Effector memory CD8-positive, alpha-beta T cell (primary cell): ENCODE results near the gene BEGAIN.

ENCODE experiments used
- ATAC-seq: fragments of 150-1000 bp; cut with Tn5 transposase; replicated peaks from 2 replicates; pipeline ENCODE4 v1.10.0; 2021; ENCODE audit warnings: mild to moderate bottlenecking, moderate library complexity
- DNase-seq, 3 experiments: peaks; one replicate each; pipeline ENCODE4 v3.0.0; 2021
- H3K27ac Mint-ChIP-seq, 2 donors: one replicate each; pipeline ENCODE4 v1.8.0; 2022; ENCODE audit warnings: mild to moderate bottlenecking in 2 of 2, mixed read lengths in 2 of 2, moderate library complexity in 2 of 2
- H3K27me3 Mint-ChIP-seq, 2 donors: one replicate each; pipeline ENCODE4 v1.8.0; 2022; ENCODE audit warnings: mixed read lengths in 2 of 2
- H3K36me3 Mint-ChIP-seq: one replicate; pipeline ENCODE4 v1.8.0; 2022; ENCODE audit warnings: mild to moderate bottlenecking, moderate library complexity, mixed read lengths; ENCODE audit not compliant: insufficient read depth
- H3K4me1 Mint-ChIP-seq, 2 donors: one replicate each; pipeline ENCODE4 v1.8.0; 2022; ENCODE audit warnings: low read depth in 2 of 2, mixed read lengths in 2 of 2
- H3K4me3 Mint-ChIP-seq, 2 donors: one replicate each; pipeline ENCODE4 v1.8.0; 2022; ENCODE audit warnings: mild to moderate bottlenecking in 2 of 2, mixed read lengths in 2 of 2, moderate library complexity in 2 of 2
- H3K9me3 Mint-ChIP-seq, 2 donors: one replicate each; pipeline ENCODE4 v1.8.0; 2022; ENCODE audit warnings: mixed read lengths in 2 of 2

The BEGAIN gene

GRCh38 chr14:100609941-100610391, 22.7 kb upstream of the BEGAIN start:
- H3K36me3 Mint-ChIP-seq, result peaks cover 4% of the 10 kb centered on the region
- H3K4me1 Mint-ChIP-seq, result peaks cover 2 to 3% of the 10 kb centered on the region in 2 donors
- no peak overlapping the region for H3K4me3 Mint-ChIP-seq
- no peak for ATAC-seq
- no peaks in the 10 kb centered on the region for H3K9me3 Mint-ChIP-seq
- H3K27ac Mint-ChIP-seq, result no peak overlapping the region
- DNase-seq, result no peak
- peaks cover 15 to 42% of the 10 kb centered on the region in 2 donors for H3K27me3 Mint-ChIP-seq

- peaks cover 15 to 42% of the 10 kb centered on the region in 2 donors for H3K27me3 Mint-ChIP-seq
- H3K4me3 Mint-ChIP-seq, result no peak overlapping the region
- H3K36me3 Mint-ChIP-seq, result peaks cover 4% of the 10 kb centered on the region
- peaks cover 2 to 3% of the 10 kb centered on the region in 2 donors for H3K4me1 Mint-ChIP-seq
- no peaks in the 10 kb centered on the region for H3K9me3 Mint-ChIP-seq
- H3K27ac Mint-ChIP-seq, result no peak overlapping the region
- ATAC-seq (no peak), DNase-seq (no peak)
Observed at GRCh38 chr14:100609331-100609870, 22.2 kb upstream of the BEGAIN start.

DNA sequence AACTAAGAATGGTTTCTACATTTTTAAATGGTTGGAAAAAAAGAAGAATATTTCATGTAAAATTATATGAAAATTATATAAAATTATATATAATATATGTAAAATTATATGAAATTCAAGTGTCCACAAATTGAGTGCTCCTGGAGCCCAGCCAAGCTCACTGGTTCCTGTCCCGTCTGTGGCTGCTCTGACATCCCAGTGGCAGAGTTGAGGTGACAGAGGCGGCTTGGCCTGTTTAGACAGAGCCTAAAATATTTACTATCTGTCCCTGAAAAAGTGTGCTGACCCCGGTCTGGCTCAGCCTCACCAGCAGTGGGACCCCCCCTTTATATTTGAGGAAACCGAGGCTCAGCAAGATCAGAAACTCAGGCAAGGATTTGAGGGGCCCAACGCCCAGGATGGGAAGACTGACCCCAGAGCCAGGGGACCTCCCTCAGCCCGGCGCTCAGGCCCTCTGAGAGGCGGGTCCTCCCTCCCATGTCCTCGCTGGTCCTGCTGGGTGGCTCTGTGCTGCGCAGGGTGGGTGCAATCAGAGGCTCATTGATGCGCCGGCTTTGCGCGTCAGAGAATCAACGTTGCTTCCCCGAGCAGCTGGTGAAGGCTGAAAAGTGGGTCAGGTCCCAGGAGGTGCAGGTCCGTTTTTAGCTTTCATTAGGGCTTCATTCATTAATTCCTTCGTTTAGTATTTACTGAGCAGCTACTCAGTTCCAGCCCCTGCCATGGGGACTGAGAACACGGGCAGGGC, 21.5 kb upstream of the BEGAIN start:
- H3K9me3 Mint-ChIP-seq, result no peaks in the 10 kb centered on the region
- no peak for ATAC-seq
- peaks cover 4% of the 10 kb centered on the region for H3K36me3 Mint-ChIP-seq
- H3K4me1 Mint-ChIP-seq, result peaks cover 2 to 3% of the 10 kb centered on the region in 2 donors
- no peak overlapping the region for H3K4me3 Mint-ChIP-seq
- peaks cover 15 to 49% of the 10 kb centered on the region in 2 donors for H3K27me3 Mint-ChIP-seq
- no peak overlapping the region for H3K27ac Mint-ChIP-seq
- no peak for DNase-seq

DNA sequence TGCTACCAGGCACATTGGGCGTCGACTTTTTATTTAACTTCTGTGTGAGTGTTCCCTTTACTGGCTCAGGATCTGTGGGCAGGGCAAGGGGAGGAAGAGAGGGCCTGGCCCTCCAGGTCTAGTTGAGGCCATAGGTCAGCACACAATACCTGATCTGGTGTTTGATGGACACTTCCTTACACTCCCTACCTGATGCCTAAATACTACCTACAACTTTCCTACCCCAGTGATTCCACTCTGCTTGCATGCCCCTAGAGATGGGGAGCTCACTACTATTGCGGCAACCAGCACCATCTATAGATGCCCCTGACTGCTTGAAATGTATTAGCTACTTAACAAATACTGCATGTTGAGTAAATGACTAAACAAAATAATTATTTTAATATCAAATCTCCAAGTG, 20.8 kb upstream of the BEGAIN start:
- Mint-ChIP-seq H3K27me3 (peaks cover 15 to 56% of the 10 kb centered on the region in 2 donors), H3K4me3 (no peak overlapping the region), H3K27ac (no peak overlapping the region)

GRCh38 chr14:100607611-100607956, 20.4 kb upstream of the BEGAIN start:
- Mint-ChIP-seq H3K27ac (no peak overlapping the region), H3K36me3 (peaks cover 4% of the 10 kb centered on the region), H3K4me3 (no peak overlapping the region), H3K27me3 (peaks cover 19 to 61% of the 10 kb centered on the region in 2 donors), H3K4me1 (peaks cover 3 to 5% of the 10 kb centered on the region in 2 donors), H3K9me3 (peaks cover 0 to 4% of the 10 kb centered on the region in 2 donors)
- DNase-seq (no peak), ATAC-seq (no peak)

More for the DNA sequence above, 20.8 kb upstream of the BEGAIN start:
- ATAC-seq, result no peak
- H3K36me3 Mint-ChIP-seq, result peaks cover 4% of the 10 kb centered on the region
- no peak for DNase-seq
- no peaks in the 10 kb centered on the region for H3K9me3 Mint-ChIP-seq
- H3K4me1 Mint-ChIP-seq, result peaks cover 3 to 5% of the 10 kb centered on the region in 2 donors

- H3K9me3 Mint-ChIP-seq, result peaks cover 2 to 10% of the 10 kb centered on the region in 2 donors
- DNase-seq (no peak), ATAC-seq (no peak)
- H3K27me3 Mint-ChIP-seq, result peaks cover 25 to 67% of the 10 kb centered on the region in 2 donors
- no peak overlapping the region for H3K4me3 Mint-ChIP-seq
- peaks cover 4% of the 10 kb centered on the region for H3K36me3 Mint-ChIP-seq
- no peak overlapping the region for H3K27ac Mint-ChIP-seq
- peaks cover 3 to 5% of the 10 kb centered on the region in 2 donors for H3K4me1 Mint-ChIP-seq
Observed at GRCh38 chr14:100606687-100607610, 19.7 kb upstream of the BEGAIN start.

DNA sequence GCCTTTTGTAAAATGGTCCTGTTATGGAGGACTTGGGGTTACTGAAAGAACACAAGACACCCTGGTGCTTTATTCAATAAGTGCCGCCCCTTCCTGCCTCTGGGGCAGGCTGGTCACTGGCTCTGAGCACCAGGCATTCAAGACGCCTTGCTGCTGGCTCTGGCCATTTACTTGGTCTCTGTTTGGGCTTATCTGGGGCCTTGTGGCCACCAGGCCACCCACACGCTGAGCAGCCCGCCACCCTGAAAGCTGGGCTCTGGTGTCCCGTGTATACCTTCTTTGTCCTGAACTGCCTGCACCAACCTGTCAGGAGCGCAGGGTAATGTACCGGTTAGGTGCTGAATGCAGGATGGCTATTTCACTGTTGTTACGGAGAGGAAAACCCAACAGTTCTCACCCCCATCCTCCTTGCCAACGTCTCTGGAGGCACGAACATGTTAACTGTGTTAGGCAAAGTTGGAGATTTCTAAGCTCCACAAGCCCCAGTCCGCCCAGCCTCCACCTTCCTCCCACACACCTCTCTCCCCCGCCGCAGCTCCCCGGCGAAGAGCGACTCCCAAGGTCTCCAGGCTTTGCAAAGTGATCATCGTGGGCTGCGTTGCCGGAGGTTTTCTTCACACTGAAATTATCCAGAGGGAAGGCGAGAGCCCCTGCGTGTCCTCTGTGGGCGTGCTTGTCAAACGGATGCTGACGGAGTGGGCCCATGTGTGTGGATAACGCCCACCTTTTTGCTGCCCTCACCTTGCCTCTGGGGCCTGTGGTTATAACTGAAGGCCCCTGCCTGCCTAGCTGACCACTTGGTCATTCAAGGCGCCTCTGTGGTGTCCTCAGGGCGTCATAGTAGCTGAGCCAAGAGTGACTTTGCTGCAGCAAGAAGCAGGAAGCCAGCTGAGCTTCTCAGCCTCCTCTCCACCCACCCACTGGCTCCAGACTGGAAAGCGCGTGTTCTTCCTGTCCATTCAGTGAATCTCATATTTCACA, 18.8 kb upstream of the BEGAIN start:
- no peak overlapping the region for H3K4me3 Mint-ChIP-seq
- peaks cover 7 to 19% of the 10 kb centered on the region in 2 donors for H3K9me3 Mint-ChIP-seq
- H3K27me3 Mint-ChIP-seq, result peaks cover 31 to 69% of the 10 kb centered on the region in 2 donors
- H3K36me3 Mint-ChIP-seq, result peaks cover 4% of the 10 kb centered on the region
- no peak for ATAC-seq
- DNase-seq, result no peak
- no peak overlapping the region for H3K27ac Mint-ChIP-seq
- H3K4me1 Mint-ChIP-seq, result peaks cover 3 to 5% of the 10 kb centered on the region in 2 donors

DNA sequence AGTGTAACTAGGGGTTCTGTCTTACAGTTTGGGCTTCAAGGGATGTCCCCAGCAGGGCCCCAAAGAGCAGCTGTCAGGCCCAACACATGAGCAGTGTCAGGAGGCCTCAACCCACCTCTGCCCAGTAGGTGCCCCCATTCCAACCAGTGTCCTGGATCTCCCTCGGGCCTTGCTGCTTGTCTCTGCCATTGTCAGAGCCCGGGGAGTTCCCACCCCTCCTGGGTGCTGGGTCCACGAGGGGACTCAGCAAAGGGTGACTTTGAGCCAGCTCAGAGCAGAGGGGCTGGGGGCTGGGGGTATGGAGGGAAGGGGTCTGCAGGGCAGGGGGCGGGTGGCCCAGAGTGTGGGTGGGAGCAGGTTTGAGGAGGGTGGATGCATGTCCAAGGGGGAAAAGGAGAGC, 18.0 kb upstream of the BEGAIN start:
- H3K27ac Mint-ChIP-seq, result no peak overlapping the region
- DNase-seq, result no peak
- peaks cover 34 to 63% of the 10 kb centered on the region in 2 donors for H3K27me3 Mint-ChIP-seq
- H3K4me3 Mint-ChIP-seq, result no peak overlapping the region
- ATAC-seq, result no peak
- H3K36me3 Mint-ChIP-seq, result peaks cover 4% of the 10 kb centered on the region
- peaks cover 3 to 5% of the 10 kb centered on the region in 2 donors for H3K4me1 Mint-ChIP-seq
- peaks cover 8 to 22% of the 10 kb centered on the region in 2 donors for H3K9me3 Mint-ChIP-seq

- peaks cover 39 to 58% of the 10 kb centered on the region in 2 donors for H3K27me3 Mint-ChIP-seq
- H3K27ac Mint-ChIP-seq, result no peak overlapping the region
- peaks cover 8 to 22% of the 10 kb centered on the region in 2 donors for H3K9me3 Mint-ChIP-seq
- peaks cover 3 to 5% of the 10 kb centered on the region in 2 donors for H3K4me1 Mint-ChIP-seq
- peaks cover 4% of the 10 kb centered on the region for H3K36me3 Mint-ChIP-seq
- no peak overlapping the region for H3K4me3 Mint-ChIP-seq
- DNase-seq (no peak), ATAC-seq (no peak)
Observed at GRCh38 chr14:100604709-100605108, 17.5 kb upstream of the BEGAIN start.

DNA sequence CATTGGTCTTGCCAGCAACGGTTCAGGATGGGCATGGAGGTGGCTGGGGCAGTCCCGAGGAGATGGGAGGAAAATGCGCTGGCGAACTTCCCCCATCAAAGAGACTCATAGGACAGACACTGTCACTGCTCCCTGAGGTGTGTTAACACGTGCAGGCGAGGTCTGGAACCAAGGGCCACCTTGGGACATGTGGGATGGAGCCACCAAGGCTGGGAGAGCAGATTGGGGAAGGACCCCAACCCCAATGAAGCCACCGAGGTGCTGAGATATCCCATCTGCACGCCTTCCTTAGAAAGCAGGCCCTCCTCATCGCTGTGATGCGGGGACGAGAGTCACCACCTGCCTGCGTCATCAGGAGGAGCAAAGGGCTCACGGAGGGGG, 16.9 kb upstream of the BEGAIN start:
- Mint-ChIP-seq H3K4me3 (no peak overlapping the region), H3K27me3 (peaks cover 38 to 52% of the 10 kb centered on the region in 2 donors), H3K4me1 (peaks cover under 1 to 3% of the 10 kb centered on the region in 2 donors), H3K9me3 (peaks cover 8 to 22% of the 10 kb centered on the region in 2 donors), H3K27ac (no peak overlapping the region), H3K36me3 (peaks cover 2% of the 10 kb centered on the region)
- no peak for DNase-seq
- no peak for ATAC-seq

DNA sequence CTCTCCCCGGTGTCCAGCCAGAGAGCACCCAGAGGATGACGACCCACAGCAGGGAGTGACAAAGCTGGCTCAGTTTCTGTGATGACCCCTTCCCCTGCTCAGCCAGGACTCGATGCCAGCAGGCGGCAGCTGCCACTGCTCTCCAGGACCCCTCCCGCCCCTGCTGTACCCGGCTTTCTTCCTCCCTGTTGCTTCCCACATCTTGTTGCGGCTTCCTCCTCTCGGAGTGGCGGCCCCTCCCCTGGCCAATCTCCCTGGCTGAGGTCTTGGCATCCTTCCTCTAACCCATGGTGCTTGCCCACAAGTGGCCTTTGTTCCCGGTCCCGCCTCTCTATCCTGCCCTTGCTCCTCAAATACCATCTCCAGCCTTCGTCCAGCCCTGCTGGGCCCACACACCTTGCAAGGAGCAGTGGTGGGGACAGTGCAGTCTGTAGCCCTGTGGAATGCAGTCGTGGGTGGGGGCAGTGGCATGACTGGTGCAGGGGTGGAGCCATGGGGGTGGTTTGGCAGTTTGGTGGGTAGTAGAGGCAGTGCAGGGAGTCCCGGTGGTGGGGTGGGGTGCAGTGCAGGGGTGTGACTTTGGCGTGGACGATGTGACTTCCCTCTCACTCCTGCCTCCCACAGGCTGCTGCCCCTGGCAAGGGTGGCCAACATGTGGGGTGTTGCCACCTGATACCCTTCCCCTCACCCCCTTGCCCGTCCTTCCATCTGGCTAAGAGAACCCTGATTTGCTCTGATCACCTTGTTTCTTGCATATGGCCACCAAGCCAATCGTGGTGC, 16.3 kb upstream of the BEGAIN start:
- H3K27me3 Mint-ChIP-seq, result peaks cover 36 to 48% of the 10 kb centered on the region in 2 donors
- H3K9me3 Mint-ChIP-seq, result peaks cover 8 to 22% of the 10 kb centered on the region in 2 donors
- no peak for ATAC-seq

More for the DNA sequence above, 16.3 kb upstream of the BEGAIN start:
- Mint-ChIP-seq H3K4me3 (no peak overlapping the region), H3K36me3 (no peaks in the 10 kb centered on the region), H3K4me1 (peaks cover 0 to 3% of the 10 kb centered on the region in 2 donors), H3K27ac (no peak overlapping the region)
- no peak for DNase-seq
